VCaP (cell line): ENCODE data around the gene EPHA3.

Source experiments
- H3K27ac ChIP-seq: fragments of 450-650 bp; 2 replicates; pipeline ENCODE4 v1.5.1; 2017
- CTCF ChIP-seq: fragments of 450-650 bp; conservative IDR thresholded peaks from 2 replicates; pipeline ENCODE4 v1.5.1; 2017; ENCODE audit warnings: mild to moderate bottlenecking, moderate library complexity

Gene EPHA3

GRCh38 chr3:89227634-89228033 lies 120.2 kb downstream of the EPHA3 start:
- H3K27ac ChIP-seq, result no peak overlapping the region
- TF ChIP-seq CTCF, result no peak

GRCh38 chr3:89232155-89232554 lies 124.7 kb downstream of the EPHA3 start:
- no peak overlapping the region for H3K27ac ChIP-seq
- no peak for TF ChIP-seq CTCF

GRCh38 chr3:89234620-89235019 lies 127.2 kb downstream of the EPHA3 start:
- no peak for TF ChIP-seq CTCF
- no peak overlapping the region for H3K27ac ChIP-seq

- no peak for TF ChIP-seq CTCF
- H3K27ac ChIP-seq, result no peak overlapping the region
These were observed 131.4 kb downstream of the EPHA3 start for GRCh38 chr3:89238846-89239245.

GRCh38 chr3:89239774-89240173 lies 132.4 kb downstream of the EPHA3 start:
- no peak for TF ChIP-seq CTCF

GRCh38 chr3:89245612-89246011 lies 138.2 kb downstream of the EPHA3 start:
- no peak for TF ChIP-seq CTCF
- H3K27ac ChIP-seq, result no peak overlapping the region

More at GRCh38 chr3:89239774-89240173, 132.4 kb downstream of the EPHA3 start:
- H3K27ac ChIP-seq, result no peak overlapping the region

- no peak; the same call in 1 of the 2 replicates for TF ChIP-seq CTCF
- H3K27ac ChIP-seq, result no peak overlapping the region
These were observed 138.9 kb downstream of the EPHA3 start for GRCh38 chr3:89246326-89246725.

- no peak overlapping the region for H3K27ac ChIP-seq
- no peak for TF ChIP-seq CTCF
These were observed 143.3 kb downstream of the EPHA3 start for GRCh38 chr3:89250742-89251141.
